OCI-LY1 (cell line): ENCODE results near the gene TCF23.

Experiments
- H2AFZ ChIP-seq: fragments of 200-600 bp; sonication (generic), shearing (Covaris generic); 2 replicates; pipeline ENCODE4 v1.6.0; 2014; ENCODE audit warnings: antibody characterized with exemption, mild to moderate bottlenecking, low read length
- H3F3A ChIP-seq: fragments of 200-600 bp; sonication (generic), shearing (Covaris generic); 2 replicates; pipeline ENCODE4 v1.6.0; 2014; ENCODE audit warnings: mild to moderate bottlenecking, antibody characterized with exemption, low read length, moderate library complexity; ENCODE audit not compliant: insufficient read depth
- H3K27ac ChIP-seq: fragments of 200-600 bp; sonication (generic); 2 replicates; pipeline ENCODE4 v1.5.1; 2014; ENCODE audit warnings: low read length, mixed run types, mild to moderate bottlenecking, low read depth; ENCODE audit not compliant: poor library complexity, severe bottlenecking
- H3K27me3 ChIP-seq: fragments of 200-600 bp; sonication (generic); 2 replicates; pipeline ENCODE4 v1.6.0; 2014; ENCODE audit warnings: antibody characterized with exemption, mild to moderate bottlenecking, low read length, moderate library complexity; ENCODE audit not compliant: insufficient read depth
- H3K36me3 ChIP-seq: fragments of 200-600 bp; sonication (generic); 2 replicates; pipeline ENCODE4 v1.6.1; 2014; ENCODE audit warnings: mild to moderate bottlenecking, antibody characterized with exemption, low read length, moderate library complexity, mixed read lengths; ENCODE audit not compliant: insufficient read depth
- H3K4me1 ChIP-seq: fragments of 200-600 bp; sonication (generic); 2 replicates; pipeline ENCODE4 v1.5.1; 2014; ENCODE audit warnings: mild to moderate bottlenecking, low read length, moderate library complexity; ENCODE audit not compliant: insufficient read depth, severe bottlenecking
- H3K4me2 ChIP-seq: fragments of 200-600 bp; sonication (generic), shearing (Covaris generic); 2 replicates; pipeline ENCODE4 v1.6.1; 2014; ENCODE audit warnings: low read length
- H3K4me3 ChIP-seq: fragments of 200-600 bp; sonication (generic); 2 replicates; pipeline ENCODE4 v1.5.1; 2014; ENCODE audit warnings: low read length, low read depth, mild to moderate bottlenecking, mixed read lengths; ENCODE audit not compliant: poor library complexity, severe bottlenecking
- H3K79me2 ChIP-seq: fragments of 200-600 bp; shearing (Covaris generic); 2 replicates; pipeline ENCODE4 v1.6.1; 2016; ENCODE audit warnings: mixed run types, low read length, mixed read lengths; ENCODE audit not compliant: insufficient read depth
- H3K9ac ChIP-seq: fragments of 200-600 bp; sonication (generic), shearing (Covaris generic); 2 replicates; pipeline ENCODE4 v1.6.1; 2014; ENCODE audit warnings: mild to moderate bottlenecking, low read length, mixed read lengths
- H3K9me2 ChIP-seq: fragments of 200-600 bp; sonication (generic), shearing (Covaris generic); 2 replicates; pipeline ENCODE4 v1.6.1; 2014; ENCODE audit warnings: low read depth, mild to moderate bottlenecking, low read length, mixed read lengths
- H3K9me3 ChIP-seq: fragments of 200-600 bp; shearing (Covaris generic); 2 replicates; pipeline ENCODE4 v1.6.1; 2014; ENCODE audit warnings: low read length, mixed read lengths
- H4K20me1 ChIP-seq: fragments of 200-600 bp; sonication (generic), shearing (Covaris generic); 2 replicates; pipeline ENCODE4 v1.6.0; 2016; ENCODE audit warnings: mild to moderate bottlenecking, low read length; ENCODE audit not compliant: insufficient read depth
- CTCF ChIP-seq: fragments of 200-600 bp; sonication (generic), shearing (Covaris generic); IDR thresholded peaks from 2 replicates; pipeline ENCODE4 v1.5.1; 2017; ENCODE audit warnings: mild to moderate bottlenecking, antibody characterized with exemption, low read length, moderate library complexity, mixed read lengths
- EZH2 ChIP-seq: fragments of 200-600 bp; sonication (generic), shearing (Covaris generic); IDR thresholded peaks from 2 replicates; pipeline ENCODE4 v1.8.0; 2017; ENCODE audit warnings: borderline replicate concordance, mixed run types, mild to moderate bottlenecking, antibody characterized with exemption, low read length, moderate library complexity, mixed read lengths

Gene TCF23

GRCh38 chr2:27133195-27133875, 15.5 kb upstream of the TCF23 start:
- Histone ChIP-seq H2AFZ (no peak overlapping the region), H3K9me2 (no peaks in the 10 kb centered on the region), H3K36me3 (peaks cover 34% of the 10 kb centered on the region), H3K27ac (no peak overlapping the region), H3K79me2 (no peaks in the 10 kb centered on the region), H3K9me3 (no peaks in the 10 kb centered on the region), H3K4me2 (peak overlapping the region; percentile 72), H3K4me1 (peaks cover 15% of the 10 kb centered on the region), H4K20me1 (no peaks in the 10 kb centered on the region), H3K4me3 (peak overlapping the region; percentile 86), H3F3A (no peaks in the 10 kb centered on the region), H3K27me3 (no peaks in the 10 kb centered on the region), H3K9ac (peak overlapping the region; percentile 91)
- TF ChIP-seq CTCF (no peak), EZH2 (no peak)

DNA sequence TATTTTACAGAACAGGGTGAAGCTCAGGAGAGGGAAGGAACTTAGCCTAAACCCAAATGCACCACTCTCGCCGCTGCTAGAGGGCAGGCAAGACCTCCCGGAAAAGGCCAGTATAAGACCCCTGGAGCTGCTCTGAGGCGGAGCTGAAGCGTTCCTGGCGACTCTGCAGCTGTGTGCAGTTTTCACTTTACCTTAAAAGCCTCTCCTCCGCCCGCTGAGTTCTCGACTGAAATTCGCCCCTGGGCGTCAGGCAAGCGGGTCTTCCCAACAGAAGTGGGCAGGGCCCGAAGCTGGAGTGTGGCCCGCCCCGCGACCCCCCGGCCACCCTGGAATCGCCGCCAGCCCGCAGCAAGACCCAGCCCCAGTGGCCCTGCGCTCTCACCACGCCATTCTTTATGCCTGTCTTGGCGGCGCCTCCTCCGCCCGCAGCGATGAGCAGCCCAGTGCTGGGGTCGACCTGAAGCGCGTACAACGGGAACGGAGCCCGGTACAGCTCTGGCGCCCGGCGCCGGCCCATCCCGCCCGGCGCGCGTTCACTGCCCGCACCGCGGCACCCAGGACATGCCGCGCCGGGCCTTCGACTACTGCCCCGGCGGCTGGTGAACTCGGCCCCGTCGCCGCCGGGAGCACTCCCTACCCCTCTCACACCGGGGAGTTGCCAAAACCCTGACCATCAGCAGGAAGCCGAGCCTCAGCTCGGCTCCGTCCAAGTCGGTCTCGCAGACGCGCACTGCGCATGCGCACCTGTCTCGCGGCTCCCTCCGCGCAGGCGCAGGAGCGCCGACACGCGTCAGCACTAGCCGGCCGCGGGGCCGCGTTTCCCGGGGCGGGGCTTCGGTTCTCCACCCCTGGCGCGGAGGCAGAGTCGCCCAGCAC, 14.7 kb upstream of the TCF23 start, which contains the start of gene PREB:
Gene PREB, minus strand, starts transcription at position 732 of the 876 bp plus-strand sequence. Its CDS starts 215 bp downstream, at position 517.
- H3F3A ChIP-seq: no peaks in the 10 kb centered on the region
- peaks cover 15% of the 10 kb centered on the region for H3K4me1 ChIP-seq
- no peak for TF ChIP-seq EZH2
- TF ChIP-seq CTCF: peak; percentile 48
- no peaks in the 10 kb centered on the region for H3K9me3 ChIP-seq
- 0 out of 2 replicates have a peak, but pooled peaks cover 6% of the 10 kb centered on the region for H3K27me3 ChIP-seq
- H3K9ac ChIP-seq: peak within 1 kb of the TSS; percentile 91
- H2AFZ ChIP-seq: no peak within 1 kb of the TSS
- no peaks in the 10 kb centered on the region for H3K79me2 ChIP-seq
- H4K20me1 ChIP-seq: no peaks in the 10 kb centered on the region
- peak within 1 kb of the TSS; percentile 86 for H3K4me3 ChIP-seq
- H3K27ac ChIP-seq: no peak within 1 kb of the TSS
- peak within 1 kb of the TSS; percentile 72 for H3K4me2 ChIP-seq
- peaks cover 34% of the 10 kb centered on the region for H3K36me3 ChIP-seq
- no peaks in the 10 kb centered on the region for H3K9me2 ChIP-seq

DNA sequence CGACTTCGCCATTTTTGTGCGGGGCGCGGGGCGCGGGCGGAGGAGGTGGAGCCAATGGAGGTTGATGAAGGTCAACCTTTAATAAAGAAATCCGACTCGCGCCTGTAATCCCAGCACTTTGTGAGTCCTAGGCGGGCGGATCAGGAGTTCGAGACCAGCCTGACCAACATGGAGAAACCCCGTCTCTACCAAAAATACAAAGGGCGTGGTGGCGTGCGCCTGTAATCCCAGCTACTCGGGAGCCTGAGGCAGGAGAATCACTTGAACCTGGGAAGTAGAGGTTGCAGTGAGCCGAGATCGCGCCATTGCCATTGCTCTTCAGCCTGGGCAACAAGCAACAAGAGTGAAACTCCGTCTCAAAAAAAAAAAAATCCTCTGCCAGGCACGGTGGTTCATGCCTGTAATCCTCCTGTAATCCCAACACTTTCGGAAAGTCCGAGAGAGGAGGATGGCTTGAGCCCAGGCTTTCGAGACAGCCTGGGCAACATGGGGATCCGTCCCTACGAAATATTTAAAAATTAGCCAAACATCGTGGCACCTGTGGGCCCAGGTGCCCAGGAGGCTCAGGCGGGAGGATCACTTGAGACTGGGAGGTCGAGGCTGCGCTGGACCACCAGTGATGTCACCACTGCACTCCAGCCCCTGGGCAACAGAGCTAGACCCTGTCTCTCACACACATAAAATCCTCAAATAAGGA, 13.9 kb upstream of the TCF23 start:
- H3K36me3 ChIP-seq: peaks cover 30% of the 10 kb centered on the region
- no peaks in the 10 kb centered on the region for H3K79me2 ChIP-seq
- H3K4me2 ChIP-seq: peak overlapping the region; percentile 63
- peak overlapping the region; percentile 41; the same call in 1 of the 2 replicates for H3K9ac ChIP-seq
- H3K4me3 ChIP-seq: peak overlapping the region; percentile 86
- H3K27me3 ChIP-seq: 0 out of 2 replicates have a peak, but pooled peaks cover 6% of the 10 kb centered on the region
- no peak for TF ChIP-seq CTCF
- TF ChIP-seq EZH2: no peak
- H2AFZ ChIP-seq: no peak overlapping the region
- H3K9me2 ChIP-seq: no peaks in the 10 kb centered on the region
- H3K4me1 ChIP-seq: peaks cover 15% of the 10 kb centered on the region
- no peaks in the 10 kb centered on the region for H4K20me1 ChIP-seq
- H3K27ac ChIP-seq: no peak overlapping the region
- no peaks in the 10 kb centered on the region for H3K9me3 ChIP-seq
- no peaks in the 10 kb centered on the region for H3F3A ChIP-seq
